HG02970 (cell line): ENCODE data around the gene WDR54.

Experiments
- ATAC-seq: cut with Tn5 transposase; IDR thresholded peaks from one replicate; pipeline ENCODE4 v1.9.1; 2021; ENCODE audit warnings: mild to moderate bottlenecking, moderate library complexity, moderate number of reproducible peaks; ENCODE audit not compliant: unreplicated experiment, low FRiP score

The WDR54 gene

DNA sequence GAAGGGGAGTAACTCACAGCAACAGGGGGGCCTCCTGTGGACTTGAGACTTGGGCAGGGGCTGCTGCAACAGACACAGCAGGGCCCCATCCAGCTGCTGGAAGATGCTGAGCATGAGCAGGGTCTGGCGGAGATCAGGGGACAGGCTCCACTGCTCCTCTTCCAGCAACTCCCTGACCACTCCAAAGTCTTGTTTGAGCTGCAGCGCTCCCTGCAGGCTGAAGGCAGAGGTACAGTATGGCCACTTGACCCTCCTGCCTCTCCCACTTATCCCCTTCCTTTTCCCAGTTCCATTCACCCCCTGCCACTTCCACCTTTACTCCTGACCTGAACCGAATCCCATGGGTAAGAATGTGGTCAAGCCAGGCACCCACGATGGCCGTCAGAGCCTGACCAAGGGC lies 53.4 kb downstream of the WDR54 start:
- no peak for ATAC-seq
